ENCODE measurements around the gene RAD9A.
"Not testable (repeated sequence)": the region's sequence is repeated elsewhere in the genome, so short reads cannot be mapped to it uniquely, and the experiment has no call there.

Gene RAD9A

DNA sequence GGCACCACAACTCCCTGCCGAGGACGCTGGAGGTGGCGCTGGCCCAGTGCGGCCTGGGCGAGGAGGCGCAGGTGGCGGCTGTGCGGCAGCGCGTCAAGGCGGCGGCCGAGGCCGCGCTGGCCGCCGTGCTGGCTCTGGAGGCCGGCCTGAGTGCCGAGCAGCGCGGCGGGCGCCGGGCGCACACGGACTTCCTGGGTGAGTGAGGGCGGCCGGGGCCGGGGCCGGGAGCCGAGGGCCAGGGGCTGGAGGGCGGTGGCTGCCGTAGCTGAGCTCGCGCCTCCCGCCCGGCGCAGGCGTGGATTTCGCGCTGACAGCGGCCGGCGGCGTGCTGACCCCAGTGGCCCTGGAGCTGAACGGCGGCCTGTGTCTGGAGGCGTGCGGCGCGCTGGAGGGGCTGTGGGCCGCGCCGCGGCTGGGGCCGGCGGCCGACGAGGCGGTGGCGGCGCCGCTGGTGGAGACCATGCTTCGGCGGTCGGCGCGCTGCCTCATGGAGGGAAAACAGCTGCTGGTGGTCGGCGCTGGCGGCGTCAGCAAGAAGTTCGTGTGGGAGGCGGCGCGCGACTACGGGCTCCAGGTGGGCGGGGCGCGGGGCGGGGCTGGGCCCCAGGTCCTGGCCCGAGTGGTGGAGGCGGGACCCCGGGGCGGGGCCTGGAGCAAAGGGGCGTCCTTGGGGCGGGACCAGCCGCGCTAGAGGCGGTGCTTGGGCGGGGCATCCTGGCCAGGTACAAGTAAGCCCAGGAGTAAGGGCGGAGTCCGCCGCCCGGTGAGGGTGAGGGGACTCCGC, 29.1 kb downstream of the RAD9A start:
- TF ChIP-seq, protein P1, sequence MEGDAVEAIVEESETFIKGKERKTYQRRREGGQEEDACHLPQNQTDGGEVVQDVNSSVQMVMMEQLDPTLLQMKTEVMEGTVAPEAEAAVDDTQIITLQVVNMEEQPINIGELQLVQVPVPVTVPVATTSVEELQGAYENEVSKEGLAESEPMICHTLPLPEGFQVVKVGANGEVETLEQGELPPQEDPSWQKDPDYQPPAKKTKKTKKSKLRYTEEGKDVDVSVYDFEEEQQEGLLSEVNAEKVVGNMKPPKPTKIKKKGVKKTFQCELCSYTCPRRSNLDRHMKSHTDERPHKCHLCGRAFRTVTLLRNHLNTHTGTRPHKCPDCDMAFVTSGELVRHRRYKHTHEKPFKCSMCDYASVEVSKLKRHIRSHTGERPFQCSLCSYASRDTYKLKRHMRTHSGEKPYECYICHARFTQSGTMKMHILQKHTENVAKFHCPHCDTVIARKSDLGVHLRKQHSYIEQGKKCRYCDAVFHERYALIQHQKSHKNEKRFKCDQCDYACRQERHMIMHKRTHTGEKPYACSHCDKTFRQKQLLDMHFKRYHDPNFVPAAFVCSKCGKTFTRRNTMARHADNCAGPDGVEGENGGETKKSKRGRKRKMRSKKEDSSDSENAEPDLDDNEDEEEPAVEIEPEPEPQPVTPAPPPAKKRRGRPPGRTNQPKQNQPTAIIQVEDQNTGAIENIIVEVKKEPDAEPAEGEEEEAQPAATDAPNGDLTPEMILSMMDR (IDR thresholded peaks at IDR 0.05; ENCODE audit: extremely low read depth, missing control alignments): no peak
- peak; percentile 100 for DNase-seq (ENCODE audit: low spot score)

DNA sequence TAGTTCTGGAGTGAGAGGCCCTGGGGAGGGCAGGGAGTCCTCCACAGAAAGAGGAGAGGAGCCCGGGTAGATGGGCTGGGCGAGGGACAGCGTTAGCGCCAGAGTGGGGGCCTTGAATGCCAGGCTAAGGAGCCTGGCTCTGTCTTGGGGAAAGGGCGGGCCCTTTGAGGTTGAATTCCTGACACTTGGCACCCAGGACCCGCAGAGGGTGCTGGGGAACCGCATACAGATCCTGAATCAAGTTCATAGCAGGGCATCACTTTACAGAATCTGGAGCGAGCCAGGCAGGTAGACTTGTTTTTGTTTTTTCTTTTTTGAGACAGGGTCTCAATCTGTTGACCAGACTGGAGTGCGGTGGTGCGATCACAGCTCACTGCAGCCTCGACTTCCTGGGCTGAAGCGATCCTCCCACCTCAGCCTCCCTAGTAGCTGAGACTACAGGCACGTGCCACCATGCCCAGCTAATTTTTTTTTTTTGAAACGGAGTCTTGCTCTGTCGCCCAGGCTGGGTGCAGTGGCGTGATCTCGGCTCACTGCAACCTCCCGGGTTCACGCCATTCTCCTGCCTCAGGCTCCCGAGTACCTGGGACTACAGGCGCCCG, 29.7 kb downstream of the RAD9A start:
- TF ChIP-seq, protein P1 (IDR thresholded peaks at IDR 0.05; ENCODE audit: extremely low read depth, missing control alignments): no peak
- no peak for DNase-seq (ENCODE audit: low spot score)

DNA sequence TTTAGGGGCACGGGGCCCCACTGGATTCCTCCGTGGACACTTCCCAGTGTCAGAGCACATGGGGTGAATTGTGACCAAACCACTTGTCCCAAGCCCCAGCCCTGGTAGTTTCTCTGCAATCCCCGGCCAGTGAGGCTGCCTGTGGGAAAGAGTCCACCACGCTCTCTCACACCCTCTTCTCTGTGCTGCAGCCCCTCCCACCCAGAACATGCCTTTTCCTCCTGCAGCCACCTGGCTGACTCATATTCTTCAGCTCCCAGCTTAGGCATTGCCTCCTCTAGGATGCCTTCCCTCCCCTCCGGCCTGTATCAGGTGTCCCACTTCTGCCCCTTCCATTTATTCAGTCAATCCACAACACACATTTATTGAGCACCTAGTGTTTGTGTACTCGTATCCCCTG, 31.1 kb downstream of the RAD9A start:
- DNase-seq (ENCODE audit: low spot score): no peak
- TF ChIP-seq, protein P1 (IDR thresholded peaks at IDR 0.05; ENCODE audit: extremely low read depth, missing control alignments): no peak

DNA sequence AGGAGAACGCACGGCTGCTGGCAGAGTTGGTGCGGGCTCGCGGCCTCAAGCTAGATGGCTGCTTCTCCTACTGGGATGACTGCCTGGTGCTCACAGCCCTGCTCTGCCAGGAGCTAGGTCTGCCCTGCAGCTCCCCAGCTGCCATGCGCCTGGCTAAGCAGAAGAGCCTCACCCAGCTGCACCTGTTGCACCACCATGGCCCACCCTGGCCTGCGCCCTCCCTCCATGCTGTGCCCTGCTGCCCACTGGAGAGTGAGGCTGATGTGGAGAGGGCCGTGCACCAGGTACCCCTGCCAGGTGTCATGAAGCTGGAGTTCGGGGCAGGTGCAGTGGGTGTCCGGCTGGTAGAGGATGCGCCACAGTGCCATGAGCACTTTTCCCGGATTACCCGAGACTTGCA, 31.7 kb downstream of the RAD9A start:
- TF ChIP-seq, protein P1 (IDR thresholded peaks at IDR 0.05; ENCODE audit: extremely low read depth, missing control alignments): no peak
- DNase-seq (ENCODE audit: low spot score): no peak

DNA sequence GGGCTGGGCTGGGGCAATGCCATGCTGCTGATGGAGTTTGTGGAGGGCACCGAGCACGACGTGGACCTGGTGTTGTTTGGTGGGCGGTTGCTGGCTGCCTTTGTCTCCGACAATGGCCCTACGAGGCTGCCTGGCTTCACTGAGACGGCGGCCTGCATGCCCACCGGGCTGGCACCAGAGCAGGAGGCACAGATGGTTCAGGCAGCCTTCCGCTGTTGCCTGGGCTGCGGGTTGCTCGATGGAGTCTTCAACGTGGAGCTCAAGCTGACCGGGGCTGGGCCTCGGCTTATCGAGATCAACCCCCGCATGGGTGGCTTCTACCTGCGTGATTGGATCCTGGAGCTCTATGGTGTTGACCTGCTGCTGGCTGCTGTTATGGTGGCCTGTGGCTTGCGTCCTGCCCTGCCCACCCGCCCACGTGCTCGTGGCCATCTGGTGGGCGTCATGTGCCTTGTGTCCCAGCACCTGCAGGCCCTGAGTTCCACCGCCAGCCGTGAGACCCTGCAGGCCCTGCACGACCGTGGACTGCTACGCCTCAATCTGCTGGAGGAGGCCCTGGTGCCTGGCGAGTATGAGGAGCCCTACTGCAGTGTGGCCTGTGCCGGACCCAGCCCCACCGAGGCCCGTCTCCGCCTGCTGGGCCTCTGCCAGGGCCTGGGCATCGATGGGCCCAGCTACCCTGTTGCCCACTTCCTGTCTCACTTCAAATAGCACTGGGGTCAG, 32.3 kb downstream of the RAD9A start:
- DNase-seq (ENCODE audit: low spot score): no peak
- TF ChIP-seq, protein P1 (IDR thresholded peaks at IDR 0.05; ENCODE audit: extremely low read depth, missing control alignments): no peak

DNA sequence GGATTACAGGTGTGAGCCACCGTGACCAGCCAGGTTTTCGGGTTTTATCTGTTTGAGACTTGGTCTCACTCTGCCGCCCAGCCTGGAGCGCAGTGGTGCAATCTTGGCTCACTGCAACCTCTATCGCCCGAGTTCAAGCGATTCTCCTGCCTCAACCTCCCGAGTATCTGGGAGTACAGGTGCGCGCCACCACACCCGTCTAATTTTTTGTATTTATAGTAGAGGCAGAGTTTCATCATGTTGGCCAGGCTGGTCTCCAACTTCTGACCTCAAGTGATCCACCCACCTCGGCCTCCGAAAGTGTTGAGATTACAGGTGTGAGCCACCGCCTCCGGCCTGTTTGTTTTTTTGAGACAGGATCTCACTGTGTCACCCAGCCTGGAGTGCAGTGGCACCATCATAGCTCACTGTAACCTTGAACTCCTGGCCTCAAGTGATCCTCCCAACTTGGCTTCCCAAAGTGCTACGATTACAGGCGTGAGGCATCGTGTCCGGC, 35.6 kb downstream of the RAD9A start:
- not testable (repeated sequence) for DNase-seq (ENCODE audit: low spot score)

DNA sequence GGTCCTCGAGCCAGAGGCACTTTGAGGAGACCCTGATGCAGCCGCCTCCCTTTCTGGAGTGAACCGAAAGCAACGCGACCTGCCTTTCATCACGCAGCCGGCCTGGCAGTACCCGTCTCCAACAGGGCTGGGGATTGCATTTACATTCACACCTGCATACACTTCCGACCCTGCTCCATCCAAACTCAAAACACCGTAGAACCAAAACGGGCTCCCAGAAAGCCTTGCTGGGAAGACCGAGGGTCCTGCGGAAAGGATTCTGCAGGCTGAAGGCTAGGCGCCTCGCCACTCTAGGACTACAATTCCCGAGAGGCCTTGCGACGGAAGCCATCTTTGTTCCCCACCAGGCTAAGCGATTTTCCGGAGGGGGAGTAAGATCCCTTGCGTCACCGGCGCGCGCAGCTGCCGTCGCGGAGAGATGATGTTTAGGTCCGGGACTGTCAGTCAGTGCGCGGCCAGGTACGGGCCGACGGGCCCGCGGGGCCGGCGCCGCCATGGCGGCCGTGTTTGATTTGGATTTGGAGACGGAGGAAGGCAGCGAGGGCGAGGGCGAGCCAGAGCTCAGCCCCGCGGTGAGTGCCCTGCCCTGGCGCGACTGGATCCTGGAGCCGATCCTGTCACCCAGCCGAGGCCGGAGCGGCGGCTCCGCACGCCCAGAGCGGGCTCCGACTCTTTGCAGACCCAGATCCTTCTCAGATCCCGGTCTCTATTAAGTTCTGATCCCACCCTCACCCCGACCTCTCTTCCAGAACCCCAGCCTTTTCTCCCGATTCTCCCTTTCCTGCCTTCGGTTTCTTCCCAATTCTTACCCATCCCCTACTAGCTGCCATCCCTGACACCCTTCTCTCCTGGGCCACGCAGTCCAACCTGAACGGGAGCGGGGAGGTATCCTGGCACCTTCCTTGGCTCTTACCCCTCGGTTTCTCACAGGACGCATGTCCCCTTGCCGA, 36.5 kb downstream of the RAD9A start, which contains the start of gene RPS6KB2:
TSS of gene RPS6KB2 (plus strand) at position 443 of the 950 bp plus-strand sequence. CDS start at position 495, 52 bp downstream.
- peak; percentile 99 for DNase-seq (ENCODE audit: low spot score)
- TF ChIP-seq, protein P1 (IDR thresholded peaks at IDR 0.05; ENCODE audit: extremely low read depth, missing control alignments): no peak

Data from GM20000 (cell line).